SK-N-SH (cell line): ENCODE data around the gene SMPD3. TPM values are rescaled to one million over a fixed set of nuclear protein-coding genes. Genes with fewer than 3 reads are reported as not detected.

Experiments
- CTCF ChIA-PET: fragments of 300-600, 350-600 bp; formaldehyde crosslinking; extraction: SDS; loops from one replicate; lab custom pipeline; 2021; lab: Yijun Ruan, JAX
- POLR2A ChIA-PET: fragments of 350-600 bp; sonication (Branson Sonifier 250); formaldehyde crosslinking; extraction: SDS; loops from one replicate; lab custom pipeline; 2020; ENCODE audit warnings: antibody characterized with exemption, inconsistent platforms; lab: Yijun Ruan, JAX
- DNase-seq: peaks from one replicate; pipeline ENCODE4 v3.0.0; 2012
- H2AFZ ChIP-seq: fragments of 200-600 bp; sonication (generic); 2 replicates; pipeline ENCODE4 v1.8.1; 2016; ENCODE audit warnings: antibody characterized with exemption, mild to moderate bottlenecking, low read depth
- H3F3A ChIP-seq: fragments of 200-600 bp; sonication (generic); replicated peaks from 2 replicates; pipeline ENCODE3; 2016; ENCODE audit warnings: antibody characterized with exemption, mild to moderate bottlenecking; ENCODE audit not compliant: insufficient read depth
- H3K27ac ChIP-seq, 2 experiments: fragments of 200-500 bp in 1 of 2; fragments of 200-600 bp in 1 of 2; sonication (Bioruptor generic) in 1 of 2; sonication (generic), shearing (Covaris generic) in 1 of 2; 2 replicates each; pipeline versions ENCODE4 v1.5.1 to v1.6.1; 2014 to 2016; ENCODE audit warnings: low read depth in 2 of 2, inconsistent platforms in 1 of 2, low read length in 1 of 2, mild to moderate bottlenecking in 1 of 2, mixed read lengths in 1 of 2
- H3K27me3 ChIP-seq: fragments of 200-600 bp; sonication (generic), shearing (Covaris generic); 2 replicates; pipeline ENCODE4 v1.6.1; 2016; ENCODE audit warnings: mixed run types; ENCODE audit not compliant: insufficient read depth
- H3K36me3 ChIP-seq, 2 experiments: fragments of 200-500 bp in 1 of 2; fragments of 200-600 bp in 1 of 2; sonication (Bioruptor generic) in 1 of 2; sonication (generic) in 1 of 2; replicated peaks in 1 of 2; 2 replicates each; pipeline versions ENCODE3 to v1.5.1; 2014 to 2016; ENCODE audit warnings: low read length in 1 of 2, mild to moderate bottlenecking in 1 of 2; ENCODE audit not compliant: insufficient read depth in 2 of 2, control insufficient read depth in 1 of 2
- H3K4me1 ChIP-seq, 2 experiments: fragments of 200-500 bp in 1 of 2; fragments of 200-600 bp in 1 of 2; sonication (Bioruptor generic) in 1 of 2; sonication (generic), shearing (Covaris generic) in 1 of 2; 2 replicates each; pipeline versions ENCODE4 v1.5.1 to v1.6.1; 2014 to 2016; ENCODE audit warnings: low read depth in 1 of 2, low read length in 1 of 2, mixed run types in 1 of 2; ENCODE audit not compliant: insufficient read depth in 2 of 2, control insufficient read depth in 1 of 2
- H3K4me2 ChIP-seq: fragments of 200-600 bp; sonication (generic), shearing (Covaris generic); 2 replicates; pipeline ENCODE4 v1.6.1; 2017; ENCODE audit warnings: mixed run types
- H3K4me3 ChIP-seq, 2 experiments: fragments of 200-500 bp in 1 of 2; fragments of 200-600 bp in 1 of 2; sonication (Bioruptor generic) in 1 of 2; sonication (generic), shearing (Covaris generic) in 1 of 2; 2 replicates each; pipeline versions ENCODE4 v1.5.1 to v1.8.1; 2014 to 2016; ENCODE audit warnings: low read depth in 2 of 2, inconsistent platforms in 1 of 2, low read length in 1 of 2, mild to moderate bottlenecking in 1 of 2, mixed read lengths in 1 of 2, moderate library complexity in 1 of 2
- H3K79me2 ChIP-seq: fragments of 200-600 bp; sonication (generic); 2 replicates; pipeline ENCODE4 v1.8.1; 2017; ENCODE audit warnings: mild to moderate bottlenecking; ENCODE audit not compliant: insufficient read depth
- H3K9ac ChIP-seq: fragments of 200-600 bp; sonication (generic); 2 replicates; pipeline ENCODE4 v1.6.1; 2017; ENCODE audit warnings: mixed run types
- H3K9me2 ChIP-seq: fragments of 200-600 bp; sonication (generic); 2 replicates; pipeline ENCODE4 v1.6.1; 2017; ENCODE audit warnings: mixed run types
- H3K9me3 ChIP-seq: fragments of 200-600 bp; sonication (generic); 2 replicates; pipeline ENCODE4 v1.6.1; 2017; ENCODE audit warnings: mixed run types, mild to moderate bottlenecking, moderate library complexity
- H4K20me1 ChIP-seq: fragments of 200-600 bp; sonication (generic); 2 replicates; pipeline ENCODE4 v1.6.1; 2017; ENCODE audit warnings: mild to moderate bottlenecking, mixed run types; ENCODE audit not compliant: insufficient read depth
- CHD2 ChIP-seq: fragments of 150-350 bp; IDR thresholded peaks from 2 replicates; pipeline ENCODE4 v1.6.1; 2018; ENCODE audit warnings: low read length; ENCODE audit not compliant: partially characterized antibody
- ELF1 ChIP-seq: IDR thresholded peaks from 2 replicates; pipeline ENCODE4 v1.4.0; 2012
- EZH2phosphoT487 ChIP-seq: fragments of 200-600 bp; sonication (generic); IDR thresholded peaks from 2 replicates; pipeline ENCODE4 v1.6.1; 2017; ENCODE audit warnings: low read depth, mixed run types, mild to moderate bottlenecking, antibody characterized with exemption, moderate library complexity, borderline replicate concordance
- FOSL2 ChIP-seq: IDR thresholded peaks from 2 replicates; pipeline ENCODE4 v1.4.0; 2012; ENCODE audit warnings: low read depth, mild to moderate bottlenecking, moderate library complexity, borderline replicate concordance
- FOXM1 ChIP-seq: IDR thresholded peaks from 2 replicates; pipeline ENCODE4 v1.4.0; 2012; ENCODE audit warnings: low read depth, mild to moderate bottlenecking
- GABPA ChIP-seq: IDR thresholded peaks from 2 replicates; pipeline ENCODE4 v1.4.0; 2012; ENCODE audit warnings: low read depth, mild to moderate bottlenecking
- GATA2 ChIP-seq: sonication (generic); formaldehyde crosslinking; IDR thresholded peaks from 2 replicates; pipeline ENCODE4 v1.5.0; 2020; ENCODE audit warnings: mild to moderate bottlenecking, missing genetic modification reagents
- JUND ChIP-seq: IDR thresholded peaks from 2 replicates; pipeline ENCODE4 v1.4.0; 2012
- MEF2A ChIP-seq: IDR thresholded peaks from 2 replicates; pipeline ENCODE4 v1.4.0; 2012; ENCODE audit warnings: low read depth, borderline replicate concordance
- MXI1 ChIP-seq: IDR thresholded peaks from 2 replicates; pipeline ENCODE4 v1.6.1; 2012; ENCODE audit warnings: mild to moderate bottlenecking, low read depth, low read length, improper control_type of control experiment
- NFIC ChIP-seq: IDR thresholded peaks from 2 replicates; pipeline ENCODE4 v1.4.0; 2012; ENCODE audit warnings: borderline replicate concordance
- RAD21 ChIP-seq: IDR thresholded peaks from 2 replicates; pipeline ENCODE4 v1.6.1; 2012; ENCODE audit warnings: mild to moderate bottlenecking, low read length
- RFX5 ChIP-seq: IDR thresholded peaks from 2 replicates; pipeline ENCODE4 v1.6.1; 2012; ENCODE audit warnings: mild to moderate bottlenecking, improper control_type of control experiment, low read length
- RXRA ChIP-seq: IDR thresholded peaks from 2 replicates; pipeline ENCODE4 v1.4.0; 2012; ENCODE audit warnings: low read depth, mild to moderate bottlenecking, borderline replicate concordance
- TAF1 ChIP-seq: IDR thresholded peaks from 2 replicates; pipeline ENCODE4 v1.6.1; 2012; ENCODE audit warnings: low read depth, mild to moderate bottlenecking, low read length, moderate library complexity, borderline replicate concordance
- TEAD4 ChIP-seq: IDR thresholded peaks from 2 replicates; pipeline ENCODE4 v1.4.0; 2012; ENCODE audit warnings: mild to moderate bottlenecking, borderline replicate concordance; ENCODE audit not compliant: insufficient read depth
- WGBS: methylation state at CpG from one replicate; pipeline ENCODE4 v1.1.6; 2017; ENCODE audit warnings: low lambda C conversion rate; 5-methylcytosine and 5-hydroxymethylcytosine counted together
- polyA plus RNA-seq, 3 experiments: library from polyadenylated mRNA; depleted of rRNA; stranded (reverse); fragments of >200 nt; gene quantifications; 2 replicates each; pipeline ENCODE4 v1.2.3, GENCODE V29; 2012
- TF ChIP-seq, protein P1 (sequence below): IDR thresholded peaks from 2 replicates; pipeline ENCODE4 v1.4.0; 2012; ENCODE audit warnings: low read depth, borderline replicate concordance
- TF ChIP-seq, protein P2 (sequence below): IDR thresholded peaks from 2 replicates; pipeline ENCODE4 v1.4.0; 2012; ENCODE audit warnings: low read depth, borderline replicate concordance

SMPD3 gene
- polyA plus RNA-seq, 1 of the 3 experiments (the other 2 are of a cell fraction): 0.38 TPM

- no peaks in the 10 kb centered on the region for H4K20me1 ChIP-seq
- WGBS: 97% methylated on average over 7 of the region's 7 CpGs
- no peaks in the 10 kb centered on the region for H3K4me1 ChIP-seq
- no peaks in the 10 kb centered on the region for H3K9me2 ChIP-seq
- no peak overlapping the region for H3K9ac ChIP-seq
- H3K4me3 ChIP-seq: no peak overlapping the region
- H3K27me3 ChIP-seq: no peaks in the 10 kb centered on the region
- TF ChIP-seq NFIC: no peak
- no peak for TF ChIP-seq RXRA
- H2AFZ ChIP-seq: no peak overlapping the region
- ChIA-PET POLR2A (no interaction called here), CTCF (interaction anchor here (1.0 to 3.1 kb wide), 4 partner anchors 15 to 82 kb away, joined by 3 to 15 read pairs (median 4); partner anchors contain the start of gene SLC7A6)
- H3F3A ChIP-seq: no peaks in the 10 kb centered on the region
- H3K9me3 ChIP-seq: no peaks in the 10 kb centered on the region
- H3K27ac ChIP-seq: no peak overlapping the region
- DNase-seq: no peak
- H3K79me2 ChIP-seq: no peaks in the 10 kb centered on the region
- no peak overlapping the region for H3K4me2 ChIP-seq
- H3K36me3 ChIP-seq: peaks cover 18 to 71% of the 10 kb centered on the region in 2 experiments
Measured at GRCh38 chr16:68343137-68343536, 105.2 kb downstream of the SMPD3 start.

- no peaks in the 10 kb centered on the region for H3K27me3 ChIP-seq
- H3K79me2 ChIP-seq: no peaks in the 10 kb centered on the region
- H3K9ac ChIP-seq: no peak overlapping the region
- no peak for DNase-seq
- H3K4me2 ChIP-seq: no peak overlapping the region
- H3K9me2 ChIP-seq: no peaks in the 10 kb centered on the region
- no peaks in the 10 kb centered on the region for H3K9me3 ChIP-seq
- ChIA-PET POLR2A (no interaction called here), CTCF (interaction anchor here (1.0 to 1.7 kb wide), 2 partner anchors 20 to 81 kb away, joined by 3 to 4 read pairs; no protein-coding TSS in a partner anchor)
- TF ChIP-seq RFX5 (no peak), TEAD4 (no peak), FOXM1 (no peak), EZH2phosphoT487 (no peak), RXRA (no peak), GATA2 (CRISPR knock-in tag) (no peak), ELF1 (no peak), JUND (no peak), CHD2 (no peak), MXI1 (no peak), TAF1 (no peak), MEF2A (no peak), FOSL2 (no peak), RAD21 (no peak), GABPA (no peak)
- TF ChIP-seq, protein P1, sequence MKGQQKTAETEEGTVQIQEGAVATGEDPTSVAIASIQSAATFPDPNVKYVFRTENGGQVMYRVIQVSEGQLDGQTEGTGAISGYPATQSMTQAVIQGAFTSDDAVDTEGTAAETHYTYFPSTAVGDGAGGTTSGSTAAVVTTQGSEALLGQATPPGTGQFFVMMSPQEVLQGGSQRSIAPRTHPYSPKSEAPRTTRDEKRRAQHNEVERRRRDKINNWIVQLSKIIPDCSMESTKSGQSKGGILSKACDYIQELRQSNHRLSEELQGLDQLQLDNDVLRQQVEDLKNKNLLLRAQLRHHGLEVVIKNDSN: no peak
- TF ChIP-seq, protein P2, sequence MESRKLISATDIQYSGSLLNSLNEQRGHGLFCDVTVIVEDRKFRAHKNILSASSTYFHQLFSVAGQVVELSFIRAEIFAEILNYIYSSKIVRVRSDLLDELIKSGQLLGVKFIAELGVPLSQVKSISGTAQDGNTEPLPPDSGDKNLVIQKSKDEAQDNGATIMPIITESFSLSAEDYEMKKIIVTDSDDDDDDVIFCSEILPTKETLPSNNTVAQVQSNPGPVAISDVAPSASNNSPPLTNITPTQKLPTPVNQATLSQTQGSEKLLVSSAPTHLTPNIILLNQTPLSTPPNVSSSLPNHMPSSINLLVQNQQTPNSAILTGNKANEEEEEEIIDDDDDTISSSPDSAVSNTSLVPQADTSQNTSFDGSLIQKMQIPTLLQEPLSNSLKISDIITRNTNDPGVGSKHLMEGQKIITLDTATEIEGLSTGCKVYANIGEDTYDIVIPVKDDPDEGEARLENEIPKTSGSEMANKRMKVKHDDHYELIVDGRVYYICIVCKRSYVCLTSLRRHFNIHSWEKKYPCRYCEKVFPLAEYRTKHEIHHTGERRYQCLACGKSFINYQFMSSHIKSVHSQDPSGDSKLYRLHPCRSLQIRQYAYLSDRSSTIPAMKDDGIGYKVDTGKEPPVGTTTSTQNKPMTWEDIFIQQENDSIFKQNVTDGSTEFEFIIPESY: no peak
- H3K27ac ChIP-seq: no peak overlapping the region
- H4K20me1 ChIP-seq: no peaks in the 10 kb centered on the region
- H3K36me3 ChIP-seq: peaks cover 18 to 66% of the 10 kb centered on the region in 2 experiments
- WGBS: 98% methylated on average over 7 of the region's 7 CpGs
- H3K4me1 ChIP-seq: no peaks in the 10 kb centered on the region
- H3F3A ChIP-seq: no peaks in the 10 kb centered on the region
- H3K4me3 ChIP-seq: no peak overlapping the region
- no peak overlapping the region for H2AFZ ChIP-seq
Measured at GRCh38 chr16:68342620-68343019, 105.7 kb downstream of the SMPD3 start.
